NT2/D1 (cell line): ENCODE results near the gene AQP2.

Source experiments
- DNase-seq: peaks from one replicate; pipeline ENCODE4 v3.0.0-alpha.2; 2011; ENCODE audit warnings: low read depth, low spot score
- H3K27me3 ChIP-seq: 2 replicates; pipeline ENCODE4 v1.6.0; 2011; ENCODE audit warnings: mild to moderate bottlenecking; ENCODE audit not compliant: insufficient read length, insufficient read depth
- H3K36me3 ChIP-seq: 2 replicates; pipeline ENCODE4 v1.6.1; 2011; ENCODE audit warnings: mild to moderate bottlenecking, low read length, mixed read lengths; ENCODE audit not compliant: insufficient read depth, insufficient read length
- H3K4me1 ChIP-seq: 2 replicates; pipeline ENCODE4 v1.5.1; 2011; ENCODE audit not compliant: insufficient read depth, insufficient read length
- H3K4me3 ChIP-seq: 2 replicates; pipeline ENCODE4 v1.5.1; 2011; ENCODE audit warnings: low read depth; ENCODE audit not compliant: insufficient read length
- H3K9ac ChIP-seq: 2 replicates; pipeline ENCODE4 v1.6.0; 2011; ENCODE audit warnings: low read depth; ENCODE audit not compliant: insufficient read length
- H3K9me3 ChIP-seq: 2 replicates; pipeline ENCODE4 v1.5.1; 2011; ENCODE audit warnings: mild to moderate bottlenecking, low read length; ENCODE audit not compliant: insufficient read depth
- SUZ12 ChIP-seq: IDR thresholded peaks from 2 replicates; pipeline ENCODE4 v1.6.1; 2011; ENCODE audit not compliant: insufficient read length, insufficient read depth; ENCODE audit errors: extremely low read depth
- YY1 ChIP-seq: IDR thresholded peaks from 2 replicates; pipeline ENCODE4 v1.6.1; 2011; ENCODE audit not compliant: insufficient read length, insufficient read depth
- ZNF274 ChIP-seq: IDR thresholded peaks from 2 replicates; pipeline ENCODE4 v1.6.1; 2011; ENCODE audit warnings: mild to moderate bottlenecking, low read depth, low read length

Gene AQP2

DNA sequence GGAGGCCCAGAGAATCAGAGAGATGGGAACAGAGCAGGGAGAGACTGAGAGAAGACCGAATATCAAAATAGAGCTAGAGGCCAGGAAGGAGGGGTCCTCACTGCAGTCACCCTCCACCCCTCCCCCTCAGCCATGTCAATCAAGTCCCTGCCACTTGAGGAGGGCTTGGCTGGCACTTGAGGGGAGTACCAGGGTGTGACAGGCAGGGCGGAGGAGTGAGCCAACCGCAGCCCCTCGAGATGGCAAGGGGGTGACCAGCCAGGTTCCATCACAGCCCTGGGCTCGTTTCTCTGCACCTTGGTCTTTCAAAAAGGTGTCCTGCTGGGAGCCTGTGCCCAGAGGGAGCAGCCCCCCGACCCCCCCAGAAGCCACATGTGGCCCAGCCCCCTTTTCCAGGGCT, 15.3 kb downstream of the AQP2 start:
- Histone ChIP-seq H3K9ac (no peak overlapping the region), H3K9me3 (no peaks in the 10 kb centered on the region), H3K4me3 (no peak overlapping the region), H3K27me3 (peaks cover 71% of the 10 kb centered on the region), H3K4me1 (peaks cover 18% of the 10 kb centered on the region), H3K36me3 (no peaks in the 10 kb centered on the region)
- TF ChIP-seq ZNF274 = no peak
- TF ChIP-seq SUZ12 = no peak
- no peak for TF ChIP-seq YY1
- DNase-seq = no peak

DNA sequence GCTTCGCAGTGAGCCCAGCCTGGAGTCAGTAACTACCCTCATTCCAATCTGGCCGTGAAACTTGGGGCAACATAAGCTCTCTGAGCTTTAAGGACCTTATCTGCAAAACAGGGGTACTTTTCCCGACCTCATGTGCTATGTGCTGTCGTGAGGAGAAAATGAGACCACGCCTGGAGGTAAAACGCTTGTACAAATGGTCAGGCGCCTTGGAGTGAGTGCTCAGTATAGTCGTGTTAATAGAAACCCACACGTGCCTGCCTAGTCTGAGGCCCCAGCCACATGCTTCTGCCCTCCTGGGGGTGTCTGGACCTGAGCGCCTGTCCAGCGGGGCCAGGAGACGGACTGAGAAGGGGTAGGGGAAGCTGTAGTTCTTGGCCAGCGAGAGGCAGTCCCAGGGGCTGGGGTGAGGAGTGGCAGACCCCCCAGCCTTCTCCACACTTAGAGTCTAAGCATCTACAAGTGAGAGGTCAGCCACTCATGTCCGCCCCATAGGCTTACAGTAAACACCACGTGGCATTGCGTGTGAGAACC, 16.0 kb downstream of the AQP2 start:
- Histone ChIP-seq H3K27me3 (peaks cover 65% of the 10 kb centered on the region), H3K4me1 (peaks cover 19% of the 10 kb centered on the region), H3K36me3 (no peaks in the 10 kb centered on the region), H3K4me3 (no peak overlapping the region), H3K9ac (peak overlapping the region; percentile 21), H3K9me3 (no peaks in the 10 kb centered on the region)
- no peak for TF ChIP-seq YY1
- TF ChIP-seq ZNF274 = no peak
- no peak for TF ChIP-seq SUZ12
- DNase-seq = no peak

GRCh38 chr12:49967042-49967776, 16.7 kb downstream of the AQP2 start:
- peak; percentile 82 for DNase-seq
- no peak for TF ChIP-seq YY1
- TF ChIP-seq SUZ12 = no peak
- TF ChIP-seq ZNF274 = no peak
- H3K36me3 ChIP-seq = no peaks in the 10 kb centered on the region
- H3K27me3 ChIP-seq = peaks cover 60% of the 10 kb centered on the region
- H3K9me3 ChIP-seq = no peaks in the 10 kb centered on the region
- peaks cover 23% of the 10 kb centered on the region for H3K4me1 ChIP-seq
- peak overlapping the region; percentile 73 for H3K9ac ChIP-seq
- peak overlapping the region; percentile 22 for H3K4me3 ChIP-seq

- TF ChIP-seq ZNF274 = no peak
- TF ChIP-seq YY1 = no peak
- TF ChIP-seq SUZ12 = no peak
- Histone ChIP-seq H3K27me3 (peaks cover 55% of the 10 kb centered on the region), H3K4me1 (peaks cover 23% of the 10 kb centered on the region), H3K36me3 (no peaks in the 10 kb centered on the region), H3K9me3 (no peaks in the 10 kb centered on the region), H3K9ac (no peak overlapping the region), H3K4me3 (peak overlapping the region; percentile 22)
- no peak for DNase-seq
Observed at GRCh38 chr12:49967777-49968250, 17.3 kb downstream of the AQP2 start.

DNA sequence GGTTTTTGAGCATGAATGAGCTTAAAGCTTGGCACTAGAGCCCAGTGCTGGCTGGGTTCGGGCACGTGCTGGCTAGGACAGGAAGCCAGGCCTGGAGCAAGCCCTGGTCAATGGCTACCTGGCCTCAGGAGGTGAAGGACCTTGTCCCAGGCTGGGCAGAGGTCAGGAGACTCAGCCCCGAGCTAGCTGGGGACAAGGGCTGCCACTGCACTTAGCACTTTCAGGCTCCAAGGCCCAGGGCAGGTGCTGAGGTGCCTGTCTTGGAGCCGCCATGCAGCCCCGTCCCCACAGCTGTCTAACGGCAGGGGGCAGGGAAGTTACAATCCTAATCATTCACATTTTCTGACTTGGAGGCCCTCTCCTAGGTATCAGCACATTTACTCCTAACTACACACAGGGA, 17.9 kb downstream of the AQP2 start:
- peaks cover 50% of the 10 kb centered on the region for H3K27me3 ChIP-seq
- DNase-seq = no peak
- TF ChIP-seq ZNF274 (no peak), YY1 (no peak), SUZ12 (no peak)
- peaks cover 23% of the 10 kb centered on the region for H3K4me1 ChIP-seq
- no peak overlapping the region for H3K4me3 ChIP-seq
- H3K9ac ChIP-seq = no peak overlapping the region
- no peaks in the 10 kb centered on the region for H3K36me3 ChIP-seq
- no peaks in the 10 kb centered on the region for H3K9me3 ChIP-seq

DNA sequence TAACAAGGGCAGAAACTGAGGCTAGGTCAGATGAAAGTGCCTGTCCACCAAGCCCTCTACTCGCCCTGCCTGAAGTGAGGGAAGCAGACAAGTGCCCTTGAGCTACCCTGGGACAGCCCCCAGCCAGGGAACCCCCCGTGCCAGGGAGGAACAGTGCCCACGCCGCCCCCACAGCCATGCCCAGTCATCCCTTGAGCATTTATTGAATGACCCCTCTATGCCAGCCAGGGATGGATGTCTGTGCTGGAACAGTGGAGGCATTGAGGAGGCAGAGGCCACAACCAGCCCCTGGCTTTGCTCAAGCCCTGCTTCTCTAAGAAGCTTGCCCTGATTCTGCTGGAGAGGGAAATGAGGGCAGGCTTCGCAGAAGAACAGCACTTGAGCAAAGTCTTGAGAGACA, 18.5 kb downstream of the AQP2 start:
- H3K27me3 ChIP-seq = peaks cover 47% of the 10 kb centered on the region
- no peaks in the 10 kb centered on the region for H3K36me3 ChIP-seq

DNA sequence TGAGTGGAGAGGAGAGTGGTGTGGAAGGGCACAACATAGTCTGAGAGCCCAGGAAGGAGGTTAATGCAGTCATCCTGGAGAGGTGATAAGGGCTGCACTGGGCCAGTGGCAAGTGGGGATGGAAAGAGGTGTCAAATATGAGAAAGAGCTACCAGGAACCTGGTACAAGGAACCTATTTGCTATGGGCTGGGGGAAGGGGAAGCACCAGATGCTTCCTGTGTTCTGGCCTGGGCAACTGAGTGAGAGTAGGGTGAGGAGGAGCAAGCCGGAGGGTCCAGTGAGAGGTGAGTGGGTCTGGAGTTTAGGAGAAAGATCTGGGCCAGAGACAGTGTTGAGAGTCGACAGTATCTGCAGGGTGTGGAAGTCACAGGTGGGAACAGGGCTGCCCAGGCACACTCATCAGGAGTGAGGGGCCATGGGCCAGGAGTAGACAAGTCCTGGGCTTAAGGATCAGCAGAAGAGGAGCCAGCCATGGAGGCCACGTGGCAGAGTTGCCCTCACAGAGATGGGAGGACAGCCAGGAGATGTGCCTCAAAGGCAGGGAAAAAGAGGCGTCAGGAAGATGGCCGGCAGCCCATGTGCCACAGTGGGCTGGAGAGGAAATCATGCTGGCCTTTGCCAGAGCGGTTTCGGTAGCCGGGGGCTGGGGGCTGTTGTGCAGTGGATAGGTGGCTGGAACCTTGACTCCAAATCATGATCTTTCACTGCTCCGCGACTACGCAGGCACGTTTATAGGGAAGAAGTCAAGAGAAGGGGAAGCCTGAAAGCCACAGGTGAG, 19.3 kb downstream of the AQP2 start:
- TF ChIP-seq SUZ12 (no peak), YY1 (no peak), ZNF274 (no peak)
- no peak for DNase-seq
- no peaks in the 10 kb centered on the region for H3K36me3 ChIP-seq
- H3K9ac ChIP-seq = no peak overlapping the region
- no peaks in the 10 kb centered on the region for H3K9me3 ChIP-seq
- peaks cover 28% of the 10 kb centered on the region for H3K4me1 ChIP-seq
- no peak overlapping the region for H3K4me3 ChIP-seq
- peaks cover 39% of the 10 kb centered on the region for H3K27me3 ChIP-seq

More for the DNA sequence above, 18.5 kb downstream of the AQP2 start:
- Histone ChIP-seq H3K9me3 (no peaks in the 10 kb centered on the region), H3K9ac (no peak overlapping the region), H3K4me1 (peaks cover 23% of the 10 kb centered on the region), H3K4me3 (no peak overlapping the region)
- no peak for DNase-seq
- TF ChIP-seq YY1 (no peak), ZNF274 (no peak), SUZ12 (no peak)
